Glutamatergic neuron (in vitro differentiated cells): ENCODE results near the gene MLPH. TPM values are rescaled to one million over a fixed set of nuclear protein-coding genes. Genes with fewer than 3 reads are reported as not detected.

ENCODE experiments used
- DNase-seq: peaks from one replicate; pipeline ENCODE4 v3.0.0; 2022
- H3K27ac Mint-ChIP-seq: one replicate; pipeline ENCODE4 v1.8.0; 2020; ENCODE audit warnings: mild to moderate bottlenecking, mixed read lengths, inconsistent platforms; ENCODE audit not compliant: unreplicated experiment
- H3K27me3 Mint-ChIP-seq: one replicate; pipeline ENCODE4 v1.8.0; 2020; ENCODE audit warnings: mild to moderate bottlenecking, moderate library complexity, mixed read lengths, inconsistent platforms; ENCODE audit not compliant: unreplicated experiment
- H3K36me3 Mint-ChIP-seq: one replicate; pipeline ENCODE4 v1.8.0; 2020; ENCODE audit warnings: mild to moderate bottlenecking, mixed read lengths, inconsistent platforms; ENCODE audit not compliant: unreplicated experiment
- H3K4me1 Mint-ChIP-seq: one replicate; pipeline ENCODE4 v1.8.0; 2020; ENCODE audit warnings: mild to moderate bottlenecking, low read depth, mixed read lengths, inconsistent platforms; ENCODE audit not compliant: unreplicated experiment
- H3K4me3 Mint-ChIP-seq: one replicate; pipeline ENCODE4 v1.8.0; 2020; ENCODE audit warnings: mild to moderate bottlenecking, mixed read lengths, inconsistent platforms; ENCODE audit not compliant: unreplicated experiment
- H3K9me3 Mint-ChIP-seq: one replicate; pipeline ENCODE4 v1.8.0; 2020; ENCODE audit warnings: mild to moderate bottlenecking, moderate library complexity, mixed read lengths, inconsistent platforms; ENCODE audit not compliant: unreplicated experiment
- CTCF ChIP-seq: fragments of 200-600 bp; sonication (generic); IDR thresholded peaks from one replicate; pipeline ENCODE4 v1.5.0; 2021; ENCODE audit not compliant: partially characterized antibody, unreplicated experiment
- total RNA-seq: library from RNA; stranded (reverse); fragmentation: NEBNext Ultra II Directional; extraction: Animal tissue kit (Norgen Biotek cat#: 25700); gene quantifications from one replicate; pipeline ENCODE4 v1.2.1, GENCODE V29; 2021; ENCODE audit not compliant: unreplicated experiment

MLPH gene
- total RNA-seq, 1 donor from 2014 or later = 4.3 TPM

- Mint-ChIP-seq H3K27me3 (peaks cover 2% of the 10 kb centered on the region), H3K36me3 (peaks cover 5% of the 10 kb centered on the region), H3K27ac (peak overlapping the region; percentile 59), H3K4me3 (no peak overlapping the region), H3K4me1 (peaks cover 7% of the 10 kb centered on the region), H3K9me3 (peaks cover 8% of the 10 kb centered on the region)
- TF ChIP-seq CTCF = peak; percentile 97
- peak; percentile 87 for DNase-seq
Measured at GRCh38 chr2:237512774-237513466, 25.9 kb downstream of the MLPH start.

GRCh38 chr2:237513693-237514092 is 26.6 kb downstream of the MLPH start:
- H3K27ac Mint-ChIP-seq = no peak overlapping the region
- DNase-seq = no peak
- no peak for TF ChIP-seq CTCF
- no peak overlapping the region for H3K4me3 Mint-ChIP-seq
- H3K4me1 Mint-ChIP-seq = peaks cover 7% of the 10 kb centered on the region
- peaks cover 5% of the 10 kb centered on the region for H3K36me3 Mint-ChIP-seq
- H3K9me3 Mint-ChIP-seq = peaks cover 8% of the 10 kb centered on the region
- peaks cover 2% of the 10 kb centered on the region for H3K27me3 Mint-ChIP-seq

GRCh38 chr2:237514474-237515130 is 27.6 kb downstream of the MLPH start:
- no peak for DNase-seq
- peaks cover 2% of the 10 kb centered on the region for H3K27me3 Mint-ChIP-seq
- TF ChIP-seq CTCF = no peak
- H3K36me3 Mint-ChIP-seq = peaks cover 5% of the 10 kb centered on the region
- H3K9me3 Mint-ChIP-seq = peaks cover 8% of the 10 kb centered on the region
- H3K27ac Mint-ChIP-seq = no peak overlapping the region
- H3K4me3 Mint-ChIP-seq = no peak overlapping the region
- peaks cover 7% of the 10 kb centered on the region for H3K4me1 Mint-ChIP-seq

GRCh38 chr2:237515166-237515565 is 28.1 kb downstream of the MLPH start:
- DNase-seq = no peak
- Mint-ChIP-seq H3K27me3 (peaks cover 2% of the 10 kb centered on the region), H3K36me3 (peaks cover 5% of the 10 kb centered on the region), H3K27ac (no peak overlapping the region), H3K9me3 (peaks cover 8% of the 10 kb centered on the region), H3K4me3 (no peak overlapping the region), H3K4me1 (peaks cover 7% of the 10 kb centered on the region)
- no peak for TF ChIP-seq CTCF

- peaks cover 5% of the 10 kb centered on the region for H3K36me3 Mint-ChIP-seq
- no peak overlapping the region for H3K27ac Mint-ChIP-seq
- peaks cover 8% of the 10 kb centered on the region for H3K9me3 Mint-ChIP-seq
Measured at GRCh38 chr2:237515621-237516275, 28.7 kb downstream of the MLPH start.

More at GRCh38 chr2:237515621-237516275, 28.7 kb downstream of the MLPH start:
- TF ChIP-seq CTCF = no peak
- H3K4me3 Mint-ChIP-seq = no peak overlapping the region
- H3K27me3 Mint-ChIP-seq = peaks cover 2% of the 10 kb centered on the region
- peaks cover 7% of the 10 kb centered on the region for H3K4me1 Mint-ChIP-seq
- no peak for DNase-seq
